HepG2 (cell line): ENCODE results near the gene ZDHHC19. TPM values are rescaled to one million over a fixed set of nuclear protein-coding genes. Genes with fewer than 3 reads are reported as not detected.
A peak's percentile ranks its signal among the peaks of the same experiment; 100 is the strongest.

ENCODE experiments used
- ATF4 ChIP-seq, 2 experiments: fragments of 450-650 bp in 1 of 2; sonication (generic) in 1 of 2; formaldehyde crosslinking; IDR thresholded peaks; 2 replicates each; pipeline versions ENCODE4 v1.5.0 to v1.8.0; 2020 to 2022; ENCODE audit warnings: mild to moderate bottlenecking in 1 of 2, missing genetic modification reagents in 1 of 2
- BATF2 ChIP-seq: sonication (generic); formaldehyde crosslinking; IDR thresholded peaks from 2 replicates; pipeline ENCODE4 v1.8.0; 2022; ENCODE audit warnings: mild to moderate bottlenecking, missing genetic modification reagents, moderate library complexity
- CENPX ChIP-seq: sonication (generic); formaldehyde crosslinking; IDR thresholded peaks from 2 replicates; pipeline ENCODE4 v1.9.0; 2021; ENCODE audit warnings: mild to moderate bottlenecking, missing genetic modification reagents, moderate library complexity
- DNMT3B ChIP-seq: conservative IDR thresholded peaks from 2 replicates; pipeline ENCODE4 v1.6.1; 2016; ENCODE audit warnings: missing biosample characterization, control low read depth
- ERF ChIP-seq: IDR thresholded peaks from 2 replicates; pipeline ENCODE4 v1.6.1; 2018; ENCODE audit warnings: missing biosample characterization, missing genetic modification reagents
- GATAD1 ChIP-seq: IDR thresholded peaks from 2 replicates; pipeline ENCODE4 v1.6.1; 2016; ENCODE audit warnings: missing genetic modification reagents, missing compliant biosample characterization
- GATAD2A ChIP-seq: IDR thresholded peaks from 2 replicates; pipeline ENCODE4 v1.6.1; 2016
- KDM6A ChIP-seq: IDR thresholded peaks from 2 replicates; pipeline ENCODE4 v1.6.1; 2016; ENCODE audit warnings: low read depth
- MLLT10 ChIP-seq: sonication (generic); formaldehyde crosslinking; IDR thresholded peaks from 2 replicates; pipeline ENCODE4 v1.4.0; 2020; ENCODE audit warnings: missing genetic modification reagents
- MLXIP ChIP-seq: sonication (generic); formaldehyde crosslinking; IDR thresholded peaks from 2 replicates; pipeline ENCODE4 v1.9.0; 2021; ENCODE audit warnings: missing genetic modification reagents, borderline replicate concordance
- PATZ1 ChIP-seq: sonication (generic); formaldehyde crosslinking; IDR thresholded peaks from 2 replicates; pipeline ENCODE4 v1.4.0; 2020; ENCODE audit warnings: missing genetic modification reagents
- REPIN1 ChIP-seq: sonication (generic); formaldehyde crosslinking; IDR thresholded peaks from 2 replicates; pipeline ENCODE4 v1.8.0; 2022; ENCODE audit warnings: missing genetic modification reagents, low read depth, mild to moderate bottlenecking, borderline replicate concordance
- SCMH1 ChIP-seq: sonication (generic); formaldehyde crosslinking; IDR thresholded peaks from 2 replicates; pipeline ENCODE4 v1.9.0; 2021; ENCODE audit warnings: missing genetic modification reagents, mild to moderate bottlenecking, borderline replicate concordance
- SIX1 ChIP-seq: sonication (generic); formaldehyde crosslinking; IDR thresholded peaks from 2 replicates; pipeline ENCODE4 v1.4.0; 2020; ENCODE audit warnings: missing genetic modification reagents, borderline replicate concordance
- SOX13 ChIP-seq, 3 experiments: fragments of 450-650 bp in 1 of 3; sonication (generic) in 1 of 3; formaldehyde crosslinking in 1 of 3; IDR thresholded peaks in 2 of 3; conservative IDR thresholded peaks in 1 of 3; 2 replicates each; pipeline versions ENCODE4 v1.5.0 to v1.6.1; 2016 to 2020; ENCODE audit warnings: antibody characterized with exemption in 1 of 3, mild to moderate bottlenecking in 1 of 3, missing compliant biosample characterization in 1 of 3, missing genetic modification reagents in 1 of 3, moderate library complexity in 1 of 3
- THRA ChIP-seq: sonication (generic); formaldehyde crosslinking; IDR thresholded peaks from 2 replicates; pipeline ENCODE4 v1.4.0; 2020; ENCODE audit warnings: missing genetic modification reagents, borderline replicate concordance
- ZMYM2 ChIP-seq: sonication (generic); formaldehyde crosslinking; IDR thresholded peaks from 2 replicates; pipeline ENCODE4 v1.8.0; 2022; ENCODE audit warnings: mild to moderate bottlenecking, missing genetic modification reagents
- ZNF557 ChIP-seq: sonication (generic); formaldehyde crosslinking; IDR thresholded peaks from 2 replicates; pipeline ENCODE4 v1.4.0; 2020; ENCODE audit warnings: missing genetic modification reagents
- ZNF660 ChIP-seq: sonication (generic); formaldehyde crosslinking; IDR thresholded peaks from 2 replicates; pipeline ENCODE4 v1.5.1; 2020; ENCODE audit warnings: mild to moderate bottlenecking, low read depth, missing genetic modification reagents, borderline replicate concordance
- ZNF766 ChIP-seq: sonication (generic); formaldehyde crosslinking; IDR thresholded peaks from 2 replicates; pipeline ENCODE4 v1.5.0; 2020; ENCODE audit warnings: missing genetic modification reagents, borderline replicate concordance
- ZNF773 ChIP-seq: sonication (generic); formaldehyde crosslinking; IDR thresholded peaks from 2 replicates; pipeline ENCODE4 v1.4.0; 2020; ENCODE audit warnings: missing genetic modification reagents, borderline replicate concordance
- polyA plus RNA-seq, 8 experiments: library from polyadenylated mRNA; depleted of rRNA in 3 of 8; stranded (reverse) in 7 of 8; unstranded in 1 of 8; fragments of >200 nt; fragmentation: Illumina TruSeq in 4 of 8; extraction: Trizol in 4 of 8; gene quantifications; 2 replicates each; pipeline versions ENCODE4 v1.2.1 to v1.2.3, GENCODE V29; 2011 to 2016; ENCODE audit warnings: low read depth in 4 of 8, missing spikeins in 1 of 8, mixed read lengths in 1 of 8; ENCODE audit not compliant: insufficient read depth in 1 of 8
- total RNA-seq, 5 experiments: library from RNA; depleted of rRNA; stranded (reverse); fragments of >200 nt; fragmentation: Illumina TruSeq; extraction: Trizol; gene quantifications; 2 replicates each; pipeline ENCODE4 v1.2.3, GENCODE V29; 2016; ENCODE audit warnings: low read depth in 1 of 5

The ZDHHC19 gene
- total and polyA plus RNA-seq, 2 of the 13 experiments (the other 11 are each of a cell fraction or from before 2014, with no cell fraction given) = 0.22 to 0.53 TPM

GRCh38 chr3:196214783-196215441 is 3.7 kb upstream of the ZDHHC19 start (continued):
- no peak for TF ChIP-seq CENPX
- peak; percentile 89 for TF ChIP-seq PATZ1 (CRISPR knock-in tag)
- TF ChIP-seq ZMYM2 = peak; percentile 62
- no peak for TF ChIP-seq ZNF557 (CRISPR knock-in tag)
- TF ChIP-seq SIX1 = peak; percentile 72; the same call in 1 of the 2 replicates
- TF ChIP-seq SOX13 (IDR thresholded peaks at IDR 0.05) = peak; percentile 66; the same call in 1 of the 2 replicates
- TF ChIP-seq SOX13 (CRISPR knock-in tag; conservative IDR thresholded peaks at IDR 0.05 in 1 of 2, IDR thresholded peaks at IDR 0.05 in 1 of 2) = peak in 1 of 2 experiments; percentile 84; a peak in 2 of 4 replicates
- TF ChIP-seq MLLT10 (CRISPR knock-in tag) = no peak
- TF ChIP-seq ERF (CRISPR knock-in tag) = peak; percentile 81
- peak; percentile 98 for TF ChIP-seq GATAD2A (CRISPR knock-in tag)
- peak; percentile 95; the same call in 1 of the 2 replicates for TF ChIP-seq THRA (CRISPR knock-in tag)
- 0 out of 2 replicates have a peak, but pooled peaks have one; percentile 65 for TF ChIP-seq DNMT3B (CRISPR knock-in tag)
- no peak for TF ChIP-seq BATF2 (CRISPR knock-in tag)
- no peak for TF ChIP-seq ATF4 (CRISPR knock-in tag; IDR thresholded peaks at IDR 0.05)
- TF ChIP-seq ZNF766 (CRISPR knock-in tag) = no peak
- no peak for TF ChIP-seq MLXIP (CRISPR knock-in tag)
- TF ChIP-seq REPIN1 (CRISPR knock-in tag) = peak; percentile 74
- TF ChIP-seq SCMH1 (CRISPR knock-in tag) = no peak
- TF ChIP-seq KDM6A = peak; percentile 95
- TF ChIP-seq GATAD1 (CRISPR knock-in tag) = no peak
- TF ChIP-seq ZNF660 (CRISPR knock-in tag) = no peak
- TF ChIP-seq ZNF773 (CRISPR knock-in tag) = no peak
